DOHH2 (cell line): Measurements from ENCODE around the gene GJA5.

Experiments used
- CTCF ChIP-seq: fragments of 200-600 bp; sonication (generic); IDR thresholded peaks from one replicate; pipeline ENCODE4 v1.5.1; 2014; ENCODE audit warnings: antibody characterized with exemption, mild to moderate bottlenecking, low read depth, low read length; ENCODE audit not compliant: poor library complexity, severe bottlenecking
- EZH2phosphoT487 ChIP-seq: fragments of 200-600 bp; sonication (generic); IDR thresholded peaks from 2 replicates; pipeline ENCODE4 v1.6.1; 2017; ENCODE audit warnings: borderline replicate concordance, mild to moderate bottlenecking, antibody characterized with exemption, low read length, moderate library complexity, mixed read lengths

GRCh38 chr1:147772570-147772969, 12.2 kb upstream of the GJA5 start:
- TF ChIP-seq CTCF = no peak
- TF ChIP-seq EZH2phosphoT487 = no peak
